RWPE1 (cell line): ENCODE measurements around the gene F12.
A peak's percentile ranks its signal among the peaks of the same experiment; 100 is the strongest.

Source experiments
- CTCF ChIA-PET: fragments of 350-600 bp; sonication (Branson Sonifier 250); formaldehyde crosslinking; extraction: SDS; loops from one replicate; lab custom pipeline; 2021; lab: Yijun Ruan, JAX
- POLR2A ChIA-PET: fragments of 400-600 bp; formaldehyde crosslinking; extraction: SDS; loops from one replicate; lab custom pipeline; 2020; ENCODE audit warnings: antibody characterized with exemption; ENCODE audit not compliant: low non-redundant PET; lab: Yijun Ruan, JAX
- DNase-seq: peaks from one replicate; pipeline ENCODE4 v3.0.0; 2012; ENCODE audit warnings: low spot score
- H3K27ac ChIP-seq: fragments of 450-650 bp; 2 replicates; pipeline ENCODE4 v1.5.1; 2017
- TF ChIP-seq, protein P1 (sequence below): fragments of 450-650 bp; conservative IDR thresholded peaks from 2 replicates; pipeline ENCODE4 v1.5.1; 2017; ENCODE audit warnings: low read depth, mild to moderate bottlenecking

F12 gene

DNA sequence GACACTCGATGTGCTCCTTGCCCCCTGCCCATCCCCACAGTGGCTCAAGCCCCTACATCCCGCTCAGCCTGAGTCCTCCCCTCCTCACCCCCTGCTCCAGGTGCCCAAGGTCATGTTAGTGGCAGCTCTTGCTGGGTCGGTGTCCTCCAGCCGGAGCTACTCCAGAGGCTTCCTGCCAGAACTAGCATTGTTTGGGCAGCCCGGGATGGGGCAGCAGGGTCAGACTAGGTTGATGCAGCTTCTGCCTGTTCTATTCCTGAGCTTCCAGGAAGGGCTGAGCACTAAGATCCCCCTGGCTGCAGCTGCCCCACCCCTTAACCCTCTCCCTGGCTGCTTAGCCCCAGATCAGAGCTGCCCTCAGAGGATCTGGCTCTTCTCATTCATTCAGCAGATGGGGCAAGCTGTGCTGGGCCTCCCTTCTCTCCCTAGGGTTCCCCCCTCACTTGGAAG lies 51.0 kb downstream of the F12 start:
- H3K27ac ChIP-seq, result peak overlapping the region; percentile 89
- TF ChIP-seq, protein P1, sequence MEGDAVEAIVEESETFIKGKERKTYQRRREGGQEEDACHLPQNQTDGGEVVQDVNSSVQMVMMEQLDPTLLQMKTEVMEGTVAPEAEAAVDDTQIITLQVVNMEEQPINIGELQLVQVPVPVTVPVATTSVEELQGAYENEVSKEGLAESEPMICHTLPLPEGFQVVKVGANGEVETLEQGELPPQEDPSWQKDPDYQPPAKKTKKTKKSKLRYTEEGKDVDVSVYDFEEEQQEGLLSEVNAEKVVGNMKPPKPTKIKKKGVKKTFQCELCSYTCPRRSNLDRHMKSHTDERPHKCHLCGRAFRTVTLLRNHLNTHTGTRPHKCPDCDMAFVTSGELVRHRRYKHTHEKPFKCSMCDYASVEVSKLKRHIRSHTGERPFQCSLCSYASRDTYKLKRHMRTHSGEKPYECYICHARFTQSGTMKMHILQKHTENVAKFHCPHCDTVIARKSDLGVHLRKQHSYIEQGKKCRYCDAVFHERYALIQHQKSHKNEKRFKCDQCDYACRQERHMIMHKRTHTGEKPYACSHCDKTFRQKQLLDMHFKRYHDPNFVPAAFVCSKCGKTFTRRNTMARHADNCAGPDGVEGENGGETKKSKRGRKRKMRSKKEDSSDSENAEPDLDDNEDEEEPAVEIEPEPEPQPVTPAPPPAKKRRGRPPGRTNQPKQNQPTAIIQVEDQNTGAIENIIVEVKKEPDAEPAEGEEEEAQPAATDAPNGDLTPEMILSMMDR, result no peak
- CTCF ChIA-PET, result interaction anchor here (0.6 to 1.7 kb wide), 4 partner anchors 12 to 96 kb away, joined by 4 to 5 read pairs (median 4); no protein-coding TSS in a partner anchor
- no peak for DNase-seq
- POLR2A ChIA-PET, result no interaction called here

DNA sequence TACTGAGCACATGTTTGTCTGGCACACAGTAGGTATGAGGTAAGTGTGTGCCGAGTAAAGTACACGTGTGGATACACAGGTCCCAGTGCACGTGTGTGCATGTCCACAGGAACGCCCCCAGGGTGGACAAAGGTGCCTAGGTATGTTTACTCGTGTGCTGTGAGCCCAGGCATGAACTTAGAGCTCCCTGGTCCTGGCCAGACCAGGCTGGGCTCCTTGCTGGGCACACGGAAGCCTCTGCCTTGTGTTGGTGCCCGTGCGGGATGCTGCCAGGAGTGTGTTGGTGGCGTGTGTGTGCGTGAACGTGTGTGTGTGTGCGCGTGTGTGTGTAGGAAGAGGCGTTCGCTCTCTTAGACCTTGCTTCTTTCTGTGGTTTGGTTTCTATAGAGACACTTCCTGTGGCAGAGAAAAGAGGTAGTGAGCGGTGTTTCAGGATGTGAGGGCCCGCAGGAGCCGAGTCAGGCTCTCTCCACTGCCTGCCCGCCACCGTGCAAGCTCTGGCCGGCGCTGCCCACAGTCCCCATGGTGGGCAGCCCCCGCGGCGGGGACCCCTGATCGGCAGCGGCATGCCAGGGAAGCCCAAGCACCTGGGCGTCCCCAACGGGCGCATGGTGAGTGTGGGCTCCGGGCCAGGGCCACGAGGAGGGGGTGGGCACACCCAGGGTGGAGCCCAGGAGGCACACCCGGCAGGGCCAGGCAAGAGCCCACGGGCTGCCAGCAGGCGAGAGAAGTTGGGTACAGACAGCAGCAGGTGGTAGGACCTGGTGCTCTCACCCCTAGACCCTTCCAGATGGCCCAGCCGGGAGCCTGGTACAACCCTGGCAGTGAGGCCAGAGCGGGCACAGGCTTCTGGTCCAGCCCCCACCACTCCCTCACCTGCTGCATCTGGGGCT lies 51.7 kb downstream of the F12 start, which contains the start of gene RGS14:
TSS of gene RGS14 (plus strand) at position 466 of the 893 bp plus-strand sequence. CDS start at position 567, 101 bp downstream.
- TF ChIP-seq, protein P1, result no peak
- POLR2A ChIA-PET, result no interaction called here
- peak; percentile 62 for DNase-seq
- peak within 1 kb of the TSS; percentile 89 for H3K27ac ChIP-seq
- CTCF ChIA-PET, result interaction anchor here (0.6 to 1.7 kb wide), 5 partner anchors 13 to 97 kb away, joined by 3 to 5 read pairs (median 4); no protein-coding TSS in a partner anchor

DNA sequence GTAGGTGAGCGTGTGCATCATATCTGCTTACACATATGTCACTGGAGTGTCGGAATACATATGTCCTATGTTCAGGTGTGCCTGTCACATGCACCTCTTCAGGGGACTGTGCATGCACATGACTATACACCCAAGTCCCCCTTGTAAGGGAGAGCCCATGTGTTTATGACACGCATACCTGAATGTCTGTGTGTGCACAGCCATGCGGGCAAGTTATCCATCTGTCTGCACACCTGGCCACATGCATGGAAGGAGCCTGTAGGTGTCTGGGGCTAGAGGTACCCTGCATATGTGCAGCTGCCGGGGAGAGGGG lies 52.3 kb downstream of the F12 start:
- ChIA-PET POLR2A (no interaction called here), CTCF (interaction anchor here (1.7 kb wide), 2 partner anchors 13 to 97 kb away, joined by 4 to 10 read pairs; no protein-coding TSS in a partner anchor)
- H3K27ac ChIP-seq, result peak overlapping the region; percentile 89
- no peak for DNase-seq
- TF ChIP-seq, protein P1, result no peak

DNA sequence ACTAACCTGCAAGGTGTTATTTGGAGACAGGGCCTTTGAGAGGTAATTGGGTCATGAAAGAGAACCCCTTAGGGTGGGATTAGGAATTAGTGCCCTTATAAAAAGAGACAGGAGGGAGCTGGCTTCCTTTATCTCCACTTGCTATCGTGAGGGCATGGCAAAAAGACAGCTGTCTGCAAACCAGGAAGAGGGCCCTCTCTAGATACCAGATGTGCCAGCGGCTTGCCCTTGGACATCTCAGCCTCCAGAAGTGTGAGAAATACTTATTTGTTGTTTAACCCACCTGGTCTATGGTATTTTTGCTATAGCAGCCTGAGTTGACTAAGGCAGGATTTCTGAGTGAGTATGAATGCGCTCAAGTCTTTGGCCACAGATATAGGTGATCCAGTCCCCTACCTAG lies 52.6 kb downstream of the F12 start:
- H3K27ac ChIP-seq, result no peak overlapping the region
- CTCF ChIA-PET, result interaction anchor here (0.7 to 1.7 kb wide), 3 partner anchors 13 to 38 kb away, joined by 3 to 10 read pairs (median 3); no protein-coding TSS in a partner anchor
- no peak for DNase-seq
- POLR2A ChIA-PET, result no interaction called here
- TF ChIP-seq, protein P1, result no peak

DNA sequence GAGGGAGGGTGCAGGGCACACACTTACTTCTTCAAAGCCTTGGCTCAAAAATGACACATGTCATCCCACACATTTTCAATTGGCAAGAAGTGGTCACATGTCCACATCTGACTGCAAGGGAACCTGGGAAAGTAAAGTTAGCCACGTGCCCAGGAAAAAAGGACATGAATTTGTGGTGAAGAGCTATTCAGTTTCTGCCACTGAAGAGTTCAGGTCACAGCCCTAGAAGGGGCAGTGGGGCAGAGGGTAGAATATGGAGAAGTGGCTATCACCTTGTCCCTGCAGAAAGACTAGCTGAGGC lies 53.5 kb downstream of the F12 start:
- DNase-seq, result no peak
- POLR2A ChIA-PET, result no interaction called here

More for the DNA sequence above, 53.5 kb downstream of the F12 start:
- no peak overlapping the region for H3K27ac ChIP-seq
- TF ChIP-seq, protein P1, result no peak
- CTCF ChIA-PET, result interaction anchor here (0.8 to 1.7 kb wide), 3 partner anchors 14 to 47 kb away, joined by 3 to 10 read pairs (median 3); no protein-coding TSS in a partner anchor
